ENCODE measurements around the gene GMEB2.
"Not testable (repeated sequence)": the region's sequence is repeated elsewhere in the genome, so short reads cannot be mapped to it uniquely, and the experiment has no call there.

The GMEB2 gene

GRCh38 chr20:63636752-63637628, 10.1 kb upstream of the GMEB2 start:
- no peak for TF ChIP-seq POLR2AphosphoS5 (IDR thresholded peaks at IDR 0.05; ENCODE audit: borderline replicate concordance, low read depth, low read length)
- TF ChIP-seq EZH2 (IDR thresholded peaks at IDR 0.05): no peak
- TF ChIP-seq FOXP2 (optimal IDR thresholded peaks at IDR 0.05; ENCODE audit: control extremely low read depth, extremely low read length, insufficient read depth): no peak
- no peak overlapping the region for H3K27ac ChIP-seq

GRCh38 chr20:63635431-63636141, 8.7 kb upstream of the GMEB2 start:
- TF ChIP-seq POLR2AphosphoS5 (IDR thresholded peaks at IDR 0.05; ENCODE audit: borderline replicate concordance, low read depth, low read length) (no peak), EZH2 (IDR thresholded peaks at IDR 0.05) (no peak), FOXP2 (optimal IDR thresholded peaks at IDR 0.05; ENCODE audit: control extremely low read depth, extremely low read length, insufficient read depth) (no peak)
- H3K9me3 ChIP-seq (ENCODE audit: low read depth, low read length): no peaks in the 10 kb centered on the region
- DNase-seq (ENCODE audit: low read depth, low spot score): no peak
- H3K27ac ChIP-seq: 0 out of 2 replicates have a peak overlapping the region, but pooled peaks have one; percentile 9
- H3K4me3 ChIP-seq: no peak overlapping the region
- no peak overlapping the region for H3K9ac ChIP-seq (ENCODE audit: insufficient read length)
- no peaks in the 10 kb centered on the region for H3K36me3 ChIP-seq (ENCODE audit: insufficient read depth, low read length)

More at GRCh38 chr20:63636752-63637628, 10.1 kb upstream of the GMEB2 start:
- Histone ChIP-seq H3K36me3 (ENCODE audit: insufficient read depth, low read length) (no peaks in the 10 kb centered on the region), H3K9me3 (ENCODE audit: low read depth, low read length) (no peaks in the 10 kb centered on the region), H3K4me3 (no peak overlapping the region), H3K9ac (ENCODE audit: insufficient read length) (no peak overlapping the region)
- no peak for DNase-seq (ENCODE audit: low read depth, low spot score)

GRCh38 chr20:63633732-63634131, 6.8 kb upstream of the GMEB2 start:
- H3K27ac ChIP-seq: no peak overlapping the region
- no peak for DNase-seq (ENCODE audit: low read depth, low spot score)
- TF ChIP-seq EZH2 (IDR thresholded peaks at IDR 0.05) (no peak), FOXP2 (optimal IDR thresholded peaks at IDR 0.05; ENCODE audit: control extremely low read depth, extremely low read length, insufficient read depth) (no peak), POLR2AphosphoS5 (IDR thresholded peaks at IDR 0.05; ENCODE audit: borderline replicate concordance, low read depth, low read length) (no peak)
- no peaks in the 10 kb centered on the region for H3K36me3 ChIP-seq (ENCODE audit: insufficient read depth, low read length)
- no peak overlapping the region for H3K9ac ChIP-seq (ENCODE audit: insufficient read length)
- H3K4me3 ChIP-seq: no peak overlapping the region
- no peaks in the 10 kb centered on the region for H3K9me3 ChIP-seq (ENCODE audit: low read depth, low read length)

DNA sequence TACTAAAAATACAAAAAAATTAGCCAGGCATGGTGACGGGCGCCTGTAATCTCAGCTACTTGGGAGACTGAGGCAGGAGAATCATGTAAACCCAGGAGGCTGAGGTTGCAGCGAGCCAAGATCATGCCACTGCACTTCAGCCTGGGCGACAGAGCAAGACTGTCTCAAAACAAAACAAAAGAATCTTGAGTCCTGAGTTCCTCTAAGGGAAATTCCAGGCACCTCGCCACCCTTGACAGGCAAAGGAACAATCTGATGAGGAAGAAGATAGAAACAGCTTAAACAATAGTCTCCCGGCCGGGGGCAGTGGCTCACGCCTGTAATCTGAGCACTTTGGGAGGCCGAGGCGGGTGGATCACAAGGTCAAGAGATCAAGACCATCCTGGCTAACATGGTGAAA, 4.5 kb upstream of the GMEB2 start:
- H3K4me3 ChIP-seq; DNase-seq (ENCODE audit: low read depth, low spot score); H3K36me3 ChIP-seq (ENCODE audit: insufficient read depth, low read length); H3K9ac ChIP-seq (ENCODE audit: insufficient read length); H3K27ac ChIP-seq; H3K9me3 ChIP-seq (ENCODE audit: low read depth, low read length): not testable (repeated sequence)

- not testable (repeated sequence) for H3K4me3 ChIP-seq; DNase-seq (ENCODE audit: low read depth, low spot score); H3K36me3 ChIP-seq (ENCODE audit: insufficient read depth, low read length)
Measured at GRCh38 chr20:63630956-63631355, 4.1 kb upstream of the GMEB2 start.

DNA sequence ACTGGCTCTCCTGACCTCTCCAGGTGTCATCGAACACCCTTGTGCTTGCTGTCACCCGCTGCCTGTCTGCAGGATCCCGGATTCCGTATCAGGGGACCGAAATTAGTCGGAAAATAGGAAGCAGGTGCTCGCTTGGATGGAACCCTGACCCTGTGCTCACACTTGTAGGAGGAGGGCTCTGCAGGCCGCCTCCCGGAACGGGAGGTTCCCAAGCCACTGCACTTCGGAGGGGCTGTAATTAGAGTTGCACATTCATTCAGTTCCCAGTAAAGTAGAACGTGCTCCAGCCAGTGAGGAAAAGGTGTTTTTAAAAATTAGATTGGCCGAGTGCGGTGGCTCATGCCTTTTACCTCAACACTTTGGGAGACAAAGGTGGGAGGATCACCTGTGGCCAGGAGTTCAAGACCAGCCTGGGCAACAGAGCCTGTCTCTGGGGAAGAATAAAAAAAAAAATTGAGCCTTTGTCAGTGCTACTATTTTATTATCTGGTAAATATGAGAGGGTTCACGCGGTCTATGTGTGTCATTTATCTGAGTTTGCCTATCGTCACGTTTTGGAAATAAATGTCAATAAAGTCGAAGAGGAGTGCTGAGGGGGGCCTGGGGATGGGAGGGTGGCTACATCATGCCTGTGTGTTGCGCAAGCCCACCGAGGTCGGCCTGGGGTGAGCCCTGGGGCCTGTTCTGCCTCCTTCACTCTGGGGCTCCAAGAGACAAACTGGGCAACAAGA, 1.5 kb upstream of the GMEB2 start:
- DNase-seq (ENCODE audit: low read depth, low spot score): peak; percentile 70
- Histone ChIP-seq H3K27ac (peak overlapping the region; percentile 90), H3K9me3 (ENCODE audit: low read depth, low read length) (no peaks in the 10 kb centered on the region), H3K36me3 (ENCODE audit: insufficient read depth, low read length) (no peaks in the 10 kb centered on the region), H3K9ac (ENCODE audit: insufficient read length) (peak overlapping the region; percentile 89), H3K4me3 (peak overlapping the region; percentile 98)
- peak; percentile 84 for TF ChIP-seq POLR2AphosphoS5 (IDR thresholded peaks at IDR 0.05; ENCODE audit: borderline replicate concordance, low read depth, low read length)
- TF ChIP-seq EZH2 (IDR thresholded peaks at IDR 0.05): no peak

More at GRCh38 chr20:63630956-63631355, 4.1 kb upstream of the GMEB2 start:
- H3K27ac ChIP-seq; H3K9ac ChIP-seq (ENCODE audit: insufficient read length); H3K9me3 ChIP-seq (ENCODE audit: low read depth, low read length): not testable (repeated sequence)

DNA sequence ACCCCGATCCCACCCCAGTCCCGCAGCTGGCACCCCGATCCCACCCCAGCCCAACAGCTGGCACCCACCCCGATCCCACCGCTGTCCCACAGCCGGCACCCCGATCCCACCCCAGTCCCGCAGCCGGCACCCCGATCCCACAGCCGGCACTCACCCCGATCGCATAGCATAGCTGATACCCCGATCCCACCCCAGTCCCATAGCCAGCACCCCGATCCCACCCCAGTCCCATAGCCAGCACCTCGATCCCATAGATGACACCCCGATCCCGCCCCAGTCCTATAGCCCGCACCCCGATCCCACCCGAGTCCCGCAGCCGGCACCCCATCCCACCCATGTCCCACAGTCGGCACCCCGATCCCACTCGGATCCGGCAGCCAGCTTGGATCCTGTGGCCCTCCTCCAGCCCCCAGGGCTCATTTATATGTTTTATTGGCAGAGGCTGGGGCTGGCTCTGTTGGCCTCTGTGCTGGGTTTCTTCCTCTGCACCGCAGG, 897 bp upstream of the GMEB2 start:
- no peaks in the 10 kb centered on the region for H3K9me3 ChIP-seq (ENCODE audit: low read depth, low read length)
- DNase-seq (ENCODE audit: low read depth, low spot score): no peak
- TF ChIP-seq POLR2AphosphoS5 (IDR thresholded peaks at IDR 0.05; ENCODE audit: borderline replicate concordance, low read depth, low read length) (no peak), EZH2 (IDR thresholded peaks at IDR 0.05) (no peak), FOXP2 (optimal IDR thresholded peaks at IDR 0.05; ENCODE audit: control extremely low read depth, extremely low read length, insufficient read depth) (no peak)
- peak overlapping the region; percentile 89 for H3K9ac ChIP-seq (ENCODE audit: insufficient read length)
- H3K27ac ChIP-seq: peak overlapping the region; percentile 74; the same call in 1 of the 2 replicates
- H3K4me3 ChIP-seq: peak overlapping the region; percentile 98
- no peaks in the 10 kb centered on the region for H3K36me3 ChIP-seq (ENCODE audit: insufficient read depth, low read length)

- H3K9ac ChIP-seq (ENCODE audit: insufficient read length): peak overlapping the region; percentile 89
- peak overlapping the region; percentile 82 for H3K27ac ChIP-seq
- TF ChIP-seq POLR2AphosphoS5 (IDR thresholded peaks at IDR 0.05; ENCODE audit: borderline replicate concordance, low read depth, low read length) (peak; percentile 93), EZH2 (IDR thresholded peaks at IDR 0.05) (no peak)
- no peaks in the 10 kb centered on the region for H3K36me3 ChIP-seq (ENCODE audit: insufficient read depth, low read length)
- H3K9me3 ChIP-seq (ENCODE audit: low read depth, low read length): no peaks in the 10 kb centered on the region
- DNase-seq (ENCODE audit: low read depth, low spot score): peak; percentile 40
- H3K4me3 ChIP-seq: peak overlapping the region; percentile 98
Measured at GRCh38 chr20:63627129-63627750, 339 bp upstream of the GMEB2 start.

Measured in SK-N-MC (cell line).